ENCODE results near the gene ZDHHC16.

- TF ChIP-seq CTCF (IDR thresholded peaks at IDR 0.05): no peak
- TF ChIP-seq POLR2A (IDR thresholded peaks at IDR 0.05): no peak
These were observed 22.2 kb downstream of the ZDHHC16 start for GRCh38 chr10:97468162-97468561.
